GM12891 (cell line): ENCODE data around the gene TRIM27.
"Not testable (repeated sequence)": the region's sequence is repeated elsewhere in the genome, so short reads cannot be mapped to it uniquely, and the experiment has no call there.

Experiments
- DNase-seq: peaks from one replicate; pipeline ENCODE4 v3.0.0; 2011; ENCODE audit warnings: low spot score; ENCODE audit not compliant: insufficient read length
- FAIRE-seq: peaks from 2 replicates; lab custom pipeline; 2011; peaks lifted over from hg19 to GRCh38; lab: Jason Lieb, UNC
- PAX5 ChIP-seq: IDR thresholded peaks from 2 replicates; pipeline ENCODE4 v1.6.1; 2011; ENCODE audit warnings: low read length, moderate library complexity, mild to moderate bottlenecking; ENCODE audit not compliant: insufficient read depth, severe bottlenecking
- POLR2A ChIP-seq: IDR thresholded peaks from 2 replicates; pipeline ENCODE4 v1.6.1; 2011; ENCODE audit warnings: low read depth, low read length, control low read depth
- POLR2AphosphoS5 ChIP-seq: IDR thresholded peaks from 2 replicates; pipeline ENCODE4 v1.6.1; 2011; ENCODE audit warnings: low read depth, low read length, control low read depth
- POU2F2 ChIP-seq: IDR thresholded peaks from 2 replicates; pipeline ENCODE4 v1.6.1; 2011; ENCODE audit warnings: low read depth, mild to moderate bottlenecking, control low read depth, low read length, moderate library complexity
- SPI1 ChIP-seq: IDR thresholded peaks from 2 replicates; pipeline ENCODE4 v1.6.1; 2011; ENCODE audit warnings: low read depth, low read length, control low read depth
- TAF1 ChIP-seq: IDR thresholded peaks from 2 replicates; pipeline ENCODE4 v1.6.1; 2011; ENCODE audit warnings: low read depth, low read length, control low read depth

The TRIM27 gene

DNA sequence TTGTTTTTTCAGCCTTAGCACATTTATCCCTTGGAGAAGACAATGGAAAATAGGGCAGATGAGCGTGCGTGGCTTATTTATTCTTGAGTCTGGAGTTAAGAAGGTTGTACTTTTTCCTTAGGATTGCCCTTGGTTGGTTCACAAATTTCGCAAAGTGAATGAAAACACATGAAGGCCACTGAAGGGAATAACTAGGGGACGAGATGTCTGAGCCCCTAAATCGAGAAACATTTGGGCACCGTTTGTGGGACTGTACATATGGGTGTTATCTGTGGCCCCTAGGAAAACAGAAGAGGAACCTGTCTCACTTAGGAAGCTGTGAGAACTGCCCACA lies 19.4 kb upstream of the TRIM27 start:
- DNase-seq (no peak), FAIRE-seq (no peak)
- TF ChIP-seq POLR2A, result no peak

DNA sequence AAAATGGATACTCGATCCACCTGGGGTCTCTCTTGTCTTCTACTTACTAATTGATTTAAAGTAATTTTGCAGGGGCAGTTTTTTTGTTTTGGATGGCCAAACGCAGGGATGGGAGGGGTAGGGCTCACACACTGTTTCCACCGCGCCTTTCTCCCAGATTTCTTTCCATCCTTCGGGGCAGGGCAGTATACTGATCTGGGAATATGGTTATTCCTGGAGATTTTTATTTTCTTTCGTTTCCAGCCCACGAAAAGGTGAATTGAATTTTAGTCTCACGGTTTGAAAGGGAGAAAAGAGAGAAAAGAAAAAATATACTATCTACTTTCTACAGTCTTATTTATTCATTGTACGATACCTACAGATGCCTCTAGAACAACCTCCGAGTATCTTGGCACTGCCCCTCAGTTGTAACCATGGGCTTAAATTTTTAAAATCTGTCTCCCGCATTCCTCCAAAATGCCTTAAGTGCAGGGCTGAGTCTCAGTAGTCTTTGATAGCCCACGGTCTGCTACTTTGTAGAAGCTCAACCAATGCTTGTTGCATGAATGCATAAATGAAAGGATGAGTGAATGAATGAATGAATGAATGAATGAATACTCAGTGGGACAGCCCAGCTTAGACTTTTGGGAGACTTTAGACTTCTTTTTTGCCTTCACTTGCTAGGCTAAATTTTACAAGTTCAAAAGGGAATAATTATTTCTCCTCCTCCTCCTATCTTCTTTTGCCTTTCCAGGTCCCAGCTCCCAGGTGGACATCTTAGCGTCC lies 18.1 kb upstream of the TRIM27 start:
- no peak for DNase-seq
- FAIRE-seq, result no peak
- TF ChIP-seq PAX5 (no peak), SPI1 (no peak), POLR2AphosphoS5 (no peak), TAF1 (no peak), POU2F2 (no peak), POLR2A (no peak)

DNA sequence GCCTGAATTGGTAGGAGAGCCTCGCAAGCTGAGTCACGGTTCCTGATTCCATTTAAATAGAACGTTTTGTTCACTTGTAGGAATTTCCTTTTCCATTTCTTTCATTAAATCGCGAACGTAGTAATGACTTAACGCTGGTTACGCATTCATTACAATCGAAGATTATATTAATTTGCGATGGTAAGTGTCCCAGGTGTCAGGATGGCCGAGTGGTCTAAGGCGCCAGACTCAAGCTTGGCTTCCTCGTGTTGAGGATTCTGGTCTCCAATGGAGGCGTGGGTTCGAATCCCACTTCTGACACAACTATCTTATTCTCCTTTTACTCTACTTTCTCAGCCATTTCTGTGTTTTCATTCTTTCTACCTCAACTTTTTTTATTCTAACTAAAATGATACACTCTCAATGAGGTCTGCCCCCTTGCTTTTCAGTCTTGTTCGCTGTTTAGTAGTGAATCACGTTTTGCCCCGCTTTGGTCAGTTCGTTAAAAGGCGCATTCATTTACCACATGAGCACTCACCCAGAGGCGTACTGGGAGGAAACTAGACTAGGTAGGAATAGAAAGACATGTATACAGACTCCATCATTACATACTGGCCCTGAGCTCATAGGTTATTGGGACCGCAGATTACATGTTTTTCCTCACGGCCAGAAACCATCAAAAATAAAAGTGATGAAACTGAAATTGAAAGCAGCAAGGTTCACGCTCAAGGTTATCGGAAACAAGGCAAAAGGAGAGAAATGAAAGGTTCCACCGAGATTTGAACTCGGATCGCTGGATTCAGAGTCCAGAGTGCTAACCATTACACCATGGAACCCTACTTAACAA lies 17.3 kb upstream of the TRIM27 start:
- DNase-seq (no peak), FAIRE-seq (no peak)
- TF ChIP-seq TAF1 (no peak), PAX5 (peak; percentile 2)

DNA sequence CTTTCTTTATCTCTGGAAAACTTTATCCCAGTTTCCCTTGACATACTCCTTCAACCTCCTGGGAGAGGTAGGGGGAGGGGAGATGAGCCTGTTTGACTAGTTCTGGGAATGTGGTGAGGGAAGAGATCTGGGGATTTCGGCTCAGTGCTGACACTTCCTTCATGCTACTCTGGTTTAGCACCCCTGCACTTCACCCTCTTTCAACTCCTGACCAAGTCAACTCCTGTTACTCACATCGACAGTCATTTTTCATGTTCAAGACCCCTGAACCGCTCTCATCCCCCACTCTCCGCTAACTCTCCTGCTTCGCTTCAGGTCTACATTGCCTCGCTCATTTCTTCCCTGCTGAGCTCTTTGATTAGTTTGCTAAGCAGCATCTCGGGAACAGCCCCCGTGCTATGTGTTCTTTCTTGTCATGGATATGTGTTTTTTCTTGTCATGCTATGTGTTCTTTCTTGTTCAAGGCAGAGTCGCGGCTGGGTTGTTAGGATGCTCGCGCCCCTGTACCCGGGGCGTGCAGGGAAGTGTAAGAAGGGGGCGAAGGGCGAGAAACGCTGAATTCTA lies 16.6 kb upstream of the TRIM27 start:
- no peak for TF ChIP-seq POLR2A
- no peak for TF ChIP-seq PAX5
- TF ChIP-seq TAF1, result no peak
- no peak for TF ChIP-seq POLR2AphosphoS5
- no peak for TF ChIP-seq POU2F2
- no peak for TF ChIP-seq SPI1
- DNase-seq (no peak), FAIRE-seq (peak; percentile 81)

DNA sequence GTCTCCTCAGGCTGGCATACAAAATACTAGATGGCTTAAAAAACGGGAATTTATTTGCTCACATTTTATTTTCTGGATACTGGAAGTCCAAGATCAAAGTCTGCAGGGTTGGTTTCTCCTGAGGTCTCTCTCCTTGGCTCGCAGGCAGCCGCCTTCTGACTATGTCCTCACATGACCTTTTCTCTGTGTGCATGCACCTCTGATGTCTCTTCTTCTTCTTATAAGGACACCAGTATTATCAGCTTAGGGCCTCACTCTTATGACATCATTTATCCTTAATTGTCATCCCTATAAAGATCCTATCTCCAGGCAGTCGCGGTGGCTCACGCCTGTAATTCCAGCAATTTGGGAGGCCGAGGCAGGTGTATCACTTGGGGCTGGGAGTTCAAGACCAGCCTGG lies 9.3 kb upstream of the TRIM27 start:
- TF ChIP-seq PAX5 (no peak), POU2F2 (no peak), POLR2AphosphoS5 (no peak), TAF1 (no peak), SPI1 (no peak), POLR2A (no peak)
- no peak for FAIRE-seq
- no peak for DNase-seq

DNA sequence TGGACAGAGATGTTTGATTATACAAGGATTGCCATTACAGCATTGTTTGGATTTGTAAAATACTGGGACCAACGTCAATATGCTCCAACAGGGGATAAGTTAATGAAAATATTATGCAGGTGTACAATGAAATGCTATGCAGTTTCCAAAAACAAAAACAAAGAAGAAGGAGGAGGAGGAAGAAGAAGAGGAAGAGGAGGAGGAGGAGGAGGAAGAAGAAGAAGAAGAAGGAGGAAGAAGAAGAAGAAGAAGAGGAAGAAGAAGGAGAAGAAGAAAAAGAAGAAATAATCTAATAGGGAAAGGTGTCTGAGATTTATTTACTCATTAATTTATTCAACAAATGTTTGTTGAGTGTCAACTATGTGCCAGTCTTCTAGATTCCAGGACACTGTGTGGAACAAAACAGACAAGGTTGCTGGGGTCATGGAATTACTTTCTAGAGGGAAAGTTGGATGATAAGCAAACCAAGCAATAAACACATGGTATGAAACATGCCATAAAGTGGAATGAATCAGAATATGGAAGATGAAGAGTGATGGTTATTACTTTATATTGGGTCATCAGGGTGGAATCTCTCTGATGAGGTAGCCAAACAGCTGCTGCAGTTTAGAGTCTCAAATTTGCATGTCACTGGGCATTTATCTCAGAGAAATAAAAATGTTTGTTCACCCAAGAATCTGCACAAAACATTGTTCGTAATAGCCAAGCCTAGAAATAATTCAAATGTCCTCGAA lies 6.3 kb upstream of the TRIM27 start:
- TF ChIP-seq POLR2A (no peak), PAX5 (no peak), TAF1 (no peak), SPI1 (no peak), POU2F2 (no peak), POLR2AphosphoS5 (no peak)
- FAIRE-seq, result no peak
- no peak for DNase-seq

DNA sequence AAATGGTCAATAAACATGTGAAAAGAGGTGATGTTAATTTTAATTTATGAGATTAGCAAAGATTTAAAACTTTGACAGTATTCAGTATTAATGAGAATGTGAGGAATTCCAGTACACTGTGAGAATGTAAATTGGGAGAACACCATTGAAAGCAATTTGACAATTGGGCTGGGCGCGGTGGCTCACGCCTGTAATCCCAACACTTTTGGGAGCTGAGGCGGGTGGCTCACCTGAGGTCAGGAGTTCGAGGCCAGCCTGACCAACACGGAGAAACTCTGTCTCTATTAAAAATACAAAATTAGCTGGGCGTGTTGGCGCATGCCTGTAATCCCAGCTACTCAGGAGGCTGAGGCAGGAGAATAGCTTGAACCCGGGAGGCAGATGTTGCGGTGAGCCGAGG lies 5.6 kb upstream of the TRIM27 start:
- not testable (repeated sequence) for DNase-seq, FAIRE-seq

DNA sequence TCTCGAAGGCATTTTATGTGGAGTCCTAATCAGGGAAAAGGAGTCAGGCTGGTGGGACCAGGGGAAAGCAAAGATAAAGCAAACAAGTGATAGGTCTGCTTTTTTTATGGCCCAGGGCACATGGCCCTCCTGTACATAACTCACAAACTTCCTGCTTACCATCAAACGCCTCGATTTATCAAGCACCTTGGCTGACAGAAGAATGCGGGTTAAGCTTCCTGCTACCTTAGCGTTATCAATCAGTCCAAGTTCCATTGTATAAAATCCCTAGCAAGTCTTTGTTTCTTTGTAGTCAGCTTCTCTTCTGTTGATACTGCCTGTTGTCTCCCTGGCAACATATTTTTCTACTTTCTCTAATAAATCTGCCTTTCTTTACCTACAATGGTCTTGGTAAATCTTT lies 4.1 kb upstream of the TRIM27 start:
- TF ChIP-seq POLR2AphosphoS5, result no peak
- no peak for TF ChIP-seq POU2F2
- no peak for TF ChIP-seq PAX5
- TF ChIP-seq POLR2A, result no peak
- TF ChIP-seq TAF1, result no peak
- TF ChIP-seq SPI1, result no peak
- DNase-seq (no peak), FAIRE-seq (no peak)

DNA sequence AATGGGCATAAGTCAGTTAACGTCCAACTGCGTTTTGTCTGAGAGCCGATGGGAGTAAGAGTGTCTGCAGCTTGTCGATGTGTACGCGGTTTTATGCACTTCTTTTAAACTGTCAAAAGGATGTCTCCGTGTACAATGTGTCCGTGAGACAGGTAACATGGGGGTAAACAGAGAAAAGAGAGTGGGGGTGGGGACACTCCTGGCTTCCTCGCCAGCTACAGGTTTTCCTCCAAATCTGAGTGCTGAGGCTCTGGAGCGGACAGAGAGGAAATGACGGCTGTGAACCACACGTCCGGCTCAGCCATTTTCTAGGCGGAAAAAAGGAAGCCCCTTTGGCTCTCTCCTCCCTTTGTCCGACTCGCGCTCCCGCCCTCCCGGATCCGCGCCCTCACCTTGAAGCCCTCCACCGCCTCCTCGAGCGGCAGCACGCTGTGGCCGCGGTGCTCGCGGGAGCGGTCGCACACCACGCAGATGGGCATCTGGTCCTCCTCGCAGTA lies 916 bp downstream of the TRIM27 start:
- DNase-seq (no peak), FAIRE-seq (peak; percentile 16)
- no peak; the same call in none of the 2 replicates for TF ChIP-seq POLR2A
- no peak for TF ChIP-seq POU2F2
- peak; percentile 67 for TF ChIP-seq SPI1
- TF ChIP-seq TAF1, result no peak
- TF ChIP-seq POLR2AphosphoS5, result no peak; the same call in 1 of the 2 replicates
- TF ChIP-seq PAX5, result no peak
